Endothelial cell of umbilical vein (primary cell): ENCODE results near the gene ITSN1.
"Not testable (repeated sequence)": the region's sequence is repeated elsewhere in the genome, so short reads cannot be mapped to it uniquely, and the experiment has no call there.

Source experiments
- CTCF ChIP-seq, 2 donors: IDR thresholded peaks; 1 replicate in 1 of 2; 2 replicates in 1 of 2; pipeline ENCODE4 v1.5.1; 2011; ENCODE audit warnings: low read length in 2 of 2, mild to moderate bottlenecking in 2 of 2, moderate library complexity in 2 of 2, control low read depth in 1 of 2, inconsistent platforms in 1 of 2, low read depth in 1 of 2; ENCODE audit not compliant: insufficient read depth in 1 of 2; ENCODE audit errors: extremely low read depth in 1 of 2
- EZH2 ChIP-seq: IDR thresholded peaks from 2 replicates; pipeline ENCODE4 v1.6.1; 2012; ENCODE audit warnings: borderline replicate concordance, low read depth, mild to moderate bottlenecking, moderate library complexity, low read length, inconsistent platforms; ENCODE audit not compliant: severe bottlenecking
- FOS ChIP-seq: IDR thresholded peaks from 2 replicates; pipeline ENCODE4 v1.6.1; 2011; ENCODE audit warnings: mild to moderate bottlenecking, low read length, moderate library complexity, borderline replicate concordance; ENCODE audit not compliant: insufficient read depth
- JUN ChIP-seq: IDR thresholded peaks from 2 replicates; pipeline ENCODE4 v1.6.1; 2011; ENCODE audit warnings: borderline replicate concordance, low read depth; ENCODE audit not compliant: insufficient read length, insufficient read depth
- MAX ChIP-seq: IDR thresholded peaks from 2 replicates; pipeline ENCODE4 v1.6.1; 2011; ENCODE audit not compliant: insufficient read depth, insufficient read length
- MYC ChIP-seq: IDR thresholded peaks from one replicate; pipeline ENCODE4 v1.6.1; 2011; ENCODE audit warnings: mild to moderate bottlenecking, low read depth, low read length
- POLR2A ChIP-seq: IDR thresholded peaks from 2 replicates; pipeline ENCODE4 v1.6.1; 2012; ENCODE audit warnings: low read depth, mild to moderate bottlenecking, control low read depth, low read length
- POLR2AphosphoS5 ChIP-seq: IDR thresholded peaks from 2 replicates; pipeline ENCODE4 v1.6.1; 2012; ENCODE audit warnings: low read depth, mild to moderate bottlenecking, control low read depth, low read length, moderate library complexity; ENCODE audit not compliant: insufficient read depth

GRCh38 chr21:33729139-33729538 lies 86.8 kb downstream of the ITSN1 start:
- not testable (repeated sequence) for TF ChIP-seq CTCF (IDR thresholded peaks at IDR 0.05; ENCODE audit: extremely low read depth in 1 of 2, insufficient read depth in 1 of 2, low read depth in 1 of 2, low read length in 2 of 2); POLR2AphosphoS5; POLR2A; JUN; MAX; FOS; EZH2; MYC
